Body of pancreas (tissue), 4 donors: Measurements from ENCODE around the gene FAM117A.

Experiments used
- POLR2A ChIP-seq, 3 donors: fragments of 450-650 bp; IDR thresholded peaks; one replicate each; pipeline ENCODE4 v1.6.1; 2016; ENCODE audit warnings: antibody characterized with exemption in 3 of 3, mild to moderate bottlenecking in 2 of 3
- TF ChIP-seq, protein P1 (sequence below), 7 experiments: fragments of 450-650 bp in 4 of 7; fragments of 200-600 bp in 3 of 7; sonication (generic) in 3 of 7; IDR thresholded peaks; one replicate each; pipeline ENCODE4 v1.5.1; 2016 to 2019; ENCODE audit warnings: antibody characterized with exemption in 7 of 7

DNA sequence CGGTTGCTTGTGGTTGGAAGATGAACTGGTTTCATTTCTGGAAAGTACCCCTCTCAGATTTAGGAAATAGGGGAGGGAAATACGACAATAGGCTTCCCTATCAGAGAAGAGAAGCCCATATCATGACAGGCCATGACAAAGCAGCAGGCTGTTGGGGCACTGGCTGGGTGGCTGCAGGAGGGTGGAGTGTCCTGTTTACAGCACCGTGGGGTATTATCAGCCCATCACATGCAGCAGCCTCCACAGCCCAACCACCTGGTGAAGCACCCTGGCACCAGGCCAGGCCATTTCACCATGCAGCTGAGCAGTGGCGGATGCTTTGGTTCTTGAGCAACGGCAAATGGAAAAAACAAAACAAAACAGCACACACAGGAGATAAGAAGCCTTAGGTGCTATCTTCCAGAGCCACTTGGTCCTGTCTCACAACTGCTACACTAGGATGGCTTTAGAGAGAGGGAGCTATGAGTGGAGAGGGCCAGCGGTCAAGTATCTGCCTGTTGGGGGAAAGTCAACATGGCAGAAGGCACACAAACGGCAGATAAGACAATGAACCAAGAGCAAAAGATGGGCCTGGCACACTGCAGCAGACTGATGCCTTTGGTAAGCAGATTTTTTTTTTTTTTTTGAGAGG lies 24.2 kb downstream of the FAM117A start:
- TF ChIP-seq, protein P1, sequence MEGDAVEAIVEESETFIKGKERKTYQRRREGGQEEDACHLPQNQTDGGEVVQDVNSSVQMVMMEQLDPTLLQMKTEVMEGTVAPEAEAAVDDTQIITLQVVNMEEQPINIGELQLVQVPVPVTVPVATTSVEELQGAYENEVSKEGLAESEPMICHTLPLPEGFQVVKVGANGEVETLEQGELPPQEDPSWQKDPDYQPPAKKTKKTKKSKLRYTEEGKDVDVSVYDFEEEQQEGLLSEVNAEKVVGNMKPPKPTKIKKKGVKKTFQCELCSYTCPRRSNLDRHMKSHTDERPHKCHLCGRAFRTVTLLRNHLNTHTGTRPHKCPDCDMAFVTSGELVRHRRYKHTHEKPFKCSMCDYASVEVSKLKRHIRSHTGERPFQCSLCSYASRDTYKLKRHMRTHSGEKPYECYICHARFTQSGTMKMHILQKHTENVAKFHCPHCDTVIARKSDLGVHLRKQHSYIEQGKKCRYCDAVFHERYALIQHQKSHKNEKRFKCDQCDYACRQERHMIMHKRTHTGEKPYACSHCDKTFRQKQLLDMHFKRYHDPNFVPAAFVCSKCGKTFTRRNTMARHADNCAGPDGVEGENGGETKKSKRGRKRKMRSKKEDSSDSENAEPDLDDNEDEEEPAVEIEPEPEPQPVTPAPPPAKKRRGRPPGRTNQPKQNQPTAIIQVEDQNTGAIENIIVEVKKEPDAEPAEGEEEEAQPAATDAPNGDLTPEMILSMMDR (IDR thresholded peaks at IDR 0.05) = no peak
- no peak for TF ChIP-seq POLR2A (IDR thresholded peaks at IDR 0.05)
